ENCODE results near the gene ADAMTS14. TPM values are rescaled to one million over a fixed set of nuclear protein-coding genes. Genes with fewer than 3 reads are reported as not detected.

Gene ADAMTS14
- total and polyA plus RNA-seq, 8 donors: 0.33 to 9.4 (median 3.9) TPM; not detected in 2

- DNase-seq: no peak
- Histone ChIP-seq H3K4me3 (no peak overlapping the region), H3K36me3 (no peaks in the 10 kb centered on the region), H3K4me1 (no peaks in the 10 kb centered on the region), H3K27me3 (no peaks in the 10 kb centered on the region), H3K9me3 (no peaks in the 10 kb centered on the region), H3K27ac (no peak overlapping the region)
- TF ChIP-seq POLR2AphosphoS5 (IDR thresholded peaks at IDR 0.05) (no peak), EP300 (IDR thresholded peaks at IDR 0.05) (no peak), POLR2A (IDR thresholded peaks at IDR 0.05) (no peak)
- TF ChIP-seq, protein P1, sequence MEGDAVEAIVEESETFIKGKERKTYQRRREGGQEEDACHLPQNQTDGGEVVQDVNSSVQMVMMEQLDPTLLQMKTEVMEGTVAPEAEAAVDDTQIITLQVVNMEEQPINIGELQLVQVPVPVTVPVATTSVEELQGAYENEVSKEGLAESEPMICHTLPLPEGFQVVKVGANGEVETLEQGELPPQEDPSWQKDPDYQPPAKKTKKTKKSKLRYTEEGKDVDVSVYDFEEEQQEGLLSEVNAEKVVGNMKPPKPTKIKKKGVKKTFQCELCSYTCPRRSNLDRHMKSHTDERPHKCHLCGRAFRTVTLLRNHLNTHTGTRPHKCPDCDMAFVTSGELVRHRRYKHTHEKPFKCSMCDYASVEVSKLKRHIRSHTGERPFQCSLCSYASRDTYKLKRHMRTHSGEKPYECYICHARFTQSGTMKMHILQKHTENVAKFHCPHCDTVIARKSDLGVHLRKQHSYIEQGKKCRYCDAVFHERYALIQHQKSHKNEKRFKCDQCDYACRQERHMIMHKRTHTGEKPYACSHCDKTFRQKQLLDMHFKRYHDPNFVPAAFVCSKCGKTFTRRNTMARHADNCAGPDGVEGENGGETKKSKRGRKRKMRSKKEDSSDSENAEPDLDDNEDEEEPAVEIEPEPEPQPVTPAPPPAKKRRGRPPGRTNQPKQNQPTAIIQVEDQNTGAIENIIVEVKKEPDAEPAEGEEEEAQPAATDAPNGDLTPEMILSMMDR (IDR thresholded peaks at IDR 0.05): no peak
- WGBS, 5 donors: 81 to 92% (median 84%) methylated on average over 10 of the region's 10 CpGs
- intact Hi-C loops (cut with DNase I; ENCODE audit: low total_unique reads): loop anchor here (10.0 kb wide), 1 partner anchor 298 kb away; no protein-coding TSS in a partner anchor
Observed at GRCh38 chr10:70753026-70753663, 80.8 kb downstream of the ADAMTS14 start.

DNA sequence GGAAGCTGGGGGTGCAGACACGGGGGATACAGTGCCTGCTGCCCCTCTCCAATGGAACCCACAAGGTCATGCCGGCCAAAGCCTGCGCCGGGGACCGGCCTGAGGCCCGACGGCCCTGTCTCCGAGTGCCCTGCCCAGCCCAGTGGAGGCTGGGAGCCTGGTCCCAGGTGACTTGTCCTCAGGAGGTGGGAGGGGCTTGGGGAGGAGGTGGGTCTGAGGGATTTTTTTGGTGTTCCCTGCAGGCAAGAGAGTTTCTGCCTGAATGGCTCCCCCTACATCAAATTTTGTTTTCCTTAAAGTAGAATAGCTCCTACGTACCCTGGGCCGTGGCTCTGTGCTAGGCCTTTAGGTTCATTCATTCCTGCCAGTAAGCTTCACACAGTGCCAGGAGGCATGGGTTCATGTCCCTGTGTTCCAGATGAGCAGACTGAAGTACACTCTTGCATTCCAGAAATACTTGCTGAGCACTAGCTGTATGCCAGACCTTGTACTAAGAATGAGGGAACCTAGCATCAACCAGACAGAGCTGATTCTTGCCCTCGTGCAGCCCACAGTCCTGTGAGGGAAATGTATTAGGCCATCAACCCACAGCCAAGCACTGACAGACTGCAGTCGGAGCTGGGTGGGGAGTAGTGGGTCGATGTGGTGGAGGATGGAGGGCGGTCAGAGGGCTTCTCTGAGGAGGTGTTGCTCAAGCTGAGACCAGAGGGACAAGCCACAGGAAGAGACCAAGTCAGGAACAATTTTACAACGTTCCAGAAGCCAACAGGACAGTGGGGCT is 81.7 kb downstream of the ADAMTS14 start:
- Histone ChIP-seq H3K27me3 (no peaks in the 10 kb centered on the region), H3K9me3 (no peaks in the 10 kb centered on the region), H3K4me1 (peaks cover 0 to 3% (median under 1%) of the 10 kb centered on the region in 4 donors), H3K4me3 (no peak overlapping the region), H3K36me3 (no peaks in the 10 kb centered on the region), H3K27ac (no peak overlapping the region)
- TF ChIP-seq POLR2A (IDR thresholded peaks at IDR 0.05) (no peak), POLR2AphosphoS5 (IDR thresholded peaks at IDR 0.05) (no peak), EP300 (IDR thresholded peaks at IDR 0.05) (no peak)
- TF ChIP-seq, protein P1 (IDR thresholded peaks at IDR 0.05): no peak
- intact Hi-C loops (cut with DNase I; ENCODE audit: low total_unique reads): loop anchor here (10.0 kb wide), 1 partner anchor 299 kb away; no protein-coding TSS in a partner anchor
- 69 to 76% (median 72%) methylated on average over 8 to 15 of the region's 15 CpGs for WGBS, 5 donors
- no peak for DNase-seq

DNA sequence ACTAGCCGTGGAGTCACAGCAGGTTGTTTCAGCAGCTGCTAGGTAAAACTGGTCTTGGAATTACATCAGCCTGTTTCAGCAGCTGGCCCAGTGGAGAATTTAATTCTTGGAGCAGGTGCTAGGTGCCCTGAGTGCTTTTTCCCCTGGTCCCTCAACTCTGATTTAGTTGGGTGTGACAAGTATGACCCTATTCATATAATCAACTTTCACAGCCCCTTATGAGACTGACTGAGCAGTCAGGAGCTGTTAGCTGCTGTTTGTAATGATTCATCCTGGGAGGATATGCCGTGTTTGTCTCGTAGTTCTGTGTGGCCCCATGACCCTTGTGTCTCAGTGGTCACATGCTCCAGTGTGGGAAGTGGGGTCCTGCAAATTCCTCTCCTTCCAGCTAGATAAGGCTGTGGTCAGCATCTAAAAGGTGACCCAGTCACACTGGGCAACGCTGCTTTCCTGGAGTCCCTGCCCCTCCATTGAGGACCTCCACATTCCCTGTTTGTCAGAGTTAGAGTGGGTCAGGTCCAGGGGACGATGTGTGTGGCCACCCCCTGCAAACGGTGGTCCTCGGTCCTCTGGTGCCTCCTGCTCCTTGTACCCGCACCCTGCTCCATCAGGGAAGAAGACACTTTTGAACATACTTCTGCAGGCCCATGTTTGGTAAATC is 84.5 kb downstream of the ADAMTS14 start:
- Histone ChIP-seq H3K9me3 (no peaks in the 10 kb centered on the region), H3K27me3 (peaks cover 0 to 9% (median 0%) of the 10 kb centered on the region in 3 donors), H3K4me3 (no peak overlapping the region), H3K27ac (no peak overlapping the region), H3K4me1 (peaks cover 0 to 5% (median 2%) of the 10 kb centered on the region in 4 donors), H3K36me3 (no peaks in the 10 kb centered on the region)
- TF ChIP-seq, protein P1 (IDR thresholded peaks at IDR 0.05): no peak
- TF ChIP-seq EP300 (IDR thresholded peaks at IDR 0.05) (no peak), POLR2AphosphoS5 (IDR thresholded peaks at IDR 0.05) (no peak)
- WGBS, 5 donors: 72 to 81% (median 75%) methylated on average over 8 of the region's 8 CpGs
- intact Hi-C loops (cut with DNase I; ENCODE audit: low total_unique reads): loop anchor here (5.0 to 10.0 kb wide), 2 partner anchors 205 to 302 kb away; no protein-coding TSS in a partner anchor
- no peak for DNase-seq

- WGBS, 5 donors: 74 to 88% (median 83%) methylated on average over 11 to 13 of the region's 13 CpGs
- Histone ChIP-seq H3K27ac (no peak overlapping the region), H3K4me1 (peaks cover 0 to 5% (median 2%) of the 10 kb centered on the region in 4 donors), H3K27me3 (peaks cover 0 to 9% (median 0%) of the 10 kb centered on the region in 3 donors), H3K9me3 (no peaks in the 10 kb centered on the region), H3K36me3 (no peaks in the 10 kb centered on the region), H3K4me3 (no peak overlapping the region)
- TF ChIP-seq, protein P1 (IDR thresholded peaks at IDR 0.05): no peak
- TF ChIP-seq POLR2AphosphoS5 (IDR thresholded peaks at IDR 0.05) (no peak), EP300 (IDR thresholded peaks at IDR 0.05) (no peak), POLR2A (IDR thresholded peaks at IDR 0.05) (no peak)
- intact Hi-C loops (cut with DNase I; ENCODE audit: low total_unique reads): loop anchor here (5.0 to 10.0 kb wide), 2 partner anchors 206 to 303 kb away; no protein-coding TSS in a partner anchor
- no peak for DNase-seq
Observed at GRCh38 chr10:70757856-70758255, 85.5 kb downstream of the ADAMTS14 start.

All from stomach (tissue), 9 donors.